Thyroid gland (tissue), 4 donors: ENCODE results near the gene CIRBP. TPM values are rescaled to one million over a fixed set of nuclear protein-coding genes. Genes with fewer than 3 reads are reported as not detected.

ENCODE experiments used
- DNase-seq, 2 donors: peaks; one replicate each; pipeline ENCODE4 v3.0.0-alpha.2; 2019
- H3K27ac ChIP-seq, 3 donors: fragments of 200-600 bp; sonication (generic); 1 replicate in 2 of 3; 2 replicates in 1 of 3; pipeline ENCODE4 v1.5.1; 2016 to 2019; ENCODE audit warnings: mild to moderate bottlenecking in 1 of 3, moderate library complexity in 1 of 3
- H3K27me3 ChIP-seq: fragments of 200-600 bp; sonication (generic); one replicate; pipeline ENCODE4 v1.5.1; 2019
- H3K36me3 ChIP-seq, 2 donors: fragments of 200-600 bp; sonication (generic); one replicate each; pipeline ENCODE4 v1.5.1; 2016 to 2019
- H3K4me1 ChIP-seq, 2 donors: fragments of 200-600 bp; sonication (generic); one replicate each; pipeline ENCODE4 v1.5.1; 2017 to 2019
- H3K4me3 ChIP-seq, 3 donors: fragments of 200-600 bp; sonication (generic); replicated peaks in 1 of 3; 1 replicate in 2 of 3; 2 replicates in 1 of 3; pipeline ENCODE4 v1.5.1; 2016; ENCODE audit warnings: mild to moderate bottlenecking in 1 of 3
- H3K9me3 ChIP-seq: fragments of 200-600 bp; sonication (generic); one replicate; pipeline ENCODE4 v1.5.1; 2017
- POLR2A ChIP-seq, 2 donors: fragments of 450-650 bp; IDR thresholded peaks; one replicate each; pipeline ENCODE4 v1.6.1; 2017; ENCODE audit warnings: antibody characterized with exemption in 2 of 2, mild to moderate bottlenecking in 2 of 2, moderate library complexity in 1 of 2
- WGBS, 2 donors: methylation state at CpG; one replicate each; pipeline ENCODE4 v1.1.5; 2017; 5-methylcytosine and 5-hydroxymethylcytosine counted together
- intact Hi-C: fragments of 100-400 bp; cut with DNase I; formaldehyde crosslinking; loops from one replicate; pipeline ENCODE4 v1.15.1; 2023
- total RNA-seq, 4 donors: library from RNA; depleted of rRNA; stranded (reverse); fragments of >200 nt; gene quantifications; one replicate each; pipeline ENCODE4 v1.2.3, GENCODE V29; 2016
- TF ChIP-seq, protein P1 (sequence below), 6 experiments: fragments of 200-600 bp in 3 of 6; fragments of 450-650 bp in 3 of 6; sonication (generic) in 3 of 6; IDR thresholded peaks; one replicate each; pipeline ENCODE4 v1.5.1; 2016 to 2019; ENCODE audit warnings: antibody characterized with exemption in 6 of 6, mild to moderate bottlenecking in 2 of 6, inconsistent platforms in 1 of 6, moderate library complexity in 1 of 6

The CIRBP gene
- total RNA-seq, 4 donors from 2014 or later, result 679 to 1,194 (median 893) TPM

DNA sequence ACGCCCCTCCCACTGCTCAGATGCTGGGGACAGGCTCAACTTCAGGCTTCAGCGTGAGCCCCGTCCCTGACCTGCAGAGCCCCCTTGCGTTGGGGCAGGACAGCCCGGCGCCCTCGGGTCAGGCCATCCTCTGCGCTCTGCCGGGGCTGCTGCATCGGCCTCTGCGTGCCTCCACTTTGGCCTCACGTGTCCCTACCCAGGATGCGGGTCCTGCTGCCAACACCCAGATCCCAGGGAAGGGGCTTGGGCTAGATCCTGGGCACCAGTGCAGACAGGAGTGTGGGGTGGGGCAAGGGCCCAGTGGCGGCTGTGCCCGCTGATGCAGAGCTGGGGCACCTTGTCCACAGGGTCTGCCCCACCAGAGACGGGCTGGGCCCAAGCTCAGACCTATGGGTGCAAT is 44.3 kb upstream of the CIRBP start:
- Histone ChIP-seq H3K9me3 (no peaks in the 10 kb centered on the region), H3K36me3 (peaks cover 57 to 68% of the 10 kb centered on the region in 2 donors), H3K4me1 (peaks cover 0 to 10% of the 10 kb centered on the region in 2 donors), H3K27me3 (no peaks in the 10 kb centered on the region), H3K27ac (no peak overlapping the region), H3K4me3 (no peak overlapping the region)
- TF ChIP-seq, protein P1, sequence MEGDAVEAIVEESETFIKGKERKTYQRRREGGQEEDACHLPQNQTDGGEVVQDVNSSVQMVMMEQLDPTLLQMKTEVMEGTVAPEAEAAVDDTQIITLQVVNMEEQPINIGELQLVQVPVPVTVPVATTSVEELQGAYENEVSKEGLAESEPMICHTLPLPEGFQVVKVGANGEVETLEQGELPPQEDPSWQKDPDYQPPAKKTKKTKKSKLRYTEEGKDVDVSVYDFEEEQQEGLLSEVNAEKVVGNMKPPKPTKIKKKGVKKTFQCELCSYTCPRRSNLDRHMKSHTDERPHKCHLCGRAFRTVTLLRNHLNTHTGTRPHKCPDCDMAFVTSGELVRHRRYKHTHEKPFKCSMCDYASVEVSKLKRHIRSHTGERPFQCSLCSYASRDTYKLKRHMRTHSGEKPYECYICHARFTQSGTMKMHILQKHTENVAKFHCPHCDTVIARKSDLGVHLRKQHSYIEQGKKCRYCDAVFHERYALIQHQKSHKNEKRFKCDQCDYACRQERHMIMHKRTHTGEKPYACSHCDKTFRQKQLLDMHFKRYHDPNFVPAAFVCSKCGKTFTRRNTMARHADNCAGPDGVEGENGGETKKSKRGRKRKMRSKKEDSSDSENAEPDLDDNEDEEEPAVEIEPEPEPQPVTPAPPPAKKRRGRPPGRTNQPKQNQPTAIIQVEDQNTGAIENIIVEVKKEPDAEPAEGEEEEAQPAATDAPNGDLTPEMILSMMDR (IDR thresholded peaks at IDR 0.05), result no peak
- no peak for TF ChIP-seq POLR2A (IDR thresholded peaks at IDR 0.05)
- WGBS, 2 donors, result 85 to 93% methylated on average over 10 to 13 of the region's 16 CpGs
- no peak for DNase-seq
- intact Hi-C loops, result no loop called here

DNA sequence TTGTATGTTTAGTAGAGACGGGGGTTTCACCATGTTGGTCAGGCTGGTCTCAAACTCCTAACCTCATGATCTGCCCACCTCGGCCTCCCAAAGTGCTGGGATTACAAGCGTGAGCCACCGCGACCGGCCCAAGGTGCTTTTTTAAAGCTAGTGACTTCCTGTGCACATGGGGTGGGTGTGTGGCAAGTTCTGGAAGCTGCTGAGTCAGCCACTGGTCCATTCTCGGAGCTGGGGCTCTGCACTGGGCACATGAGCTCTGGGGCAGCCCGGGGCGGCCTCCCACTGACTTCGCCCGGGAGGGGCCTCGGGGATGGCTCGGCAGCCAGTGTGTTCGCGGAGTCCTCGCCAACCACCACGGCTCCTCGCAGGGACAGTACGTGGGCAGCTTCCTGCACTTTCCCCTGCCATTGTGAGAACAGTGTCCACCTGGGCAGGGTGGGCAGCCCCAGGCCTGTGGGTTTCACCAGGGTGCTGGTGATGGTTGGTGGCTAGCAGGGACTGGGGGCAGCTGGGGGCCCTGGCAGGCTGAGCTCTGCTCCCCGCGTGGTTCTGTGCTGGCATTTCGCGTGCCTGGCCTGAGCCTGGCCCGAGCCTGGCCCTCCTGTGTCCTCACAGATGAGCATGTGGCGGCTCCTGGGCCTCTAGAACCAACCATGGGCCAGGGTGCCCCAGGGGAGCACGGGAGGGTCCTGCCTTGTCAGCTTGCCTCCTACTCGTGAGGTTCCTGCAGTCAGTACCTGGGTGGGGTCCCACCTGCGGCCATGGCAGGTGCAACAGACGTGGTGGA is 43.5 kb upstream of the CIRBP start:
- H3K36me3 ChIP-seq, result peaks cover 52 to 63% of the 10 kb centered on the region in 2 donors
- WGBS, 2 donors, result 88 to 89% methylated on average over 17 to 18 of the region's 29 CpGs
- intact Hi-C loops, result no loop called here
- DNase-seq, result no peak
- no peaks in the 10 kb centered on the region for H3K27me3 ChIP-seq
- H3K4me1 ChIP-seq, result peaks cover 0 to 10% of the 10 kb centered on the region in 2 donors
- no peak overlapping the region for H3K4me3 ChIP-seq
- no peak for TF ChIP-seq POLR2A (IDR thresholded peaks at IDR 0.05)
- TF ChIP-seq, protein P1 (IDR thresholded peaks at IDR 0.05), result no peak
- no peaks in the 10 kb centered on the region for H3K9me3 ChIP-seq
- H3K27ac ChIP-seq, result no peak overlapping the region

DNA sequence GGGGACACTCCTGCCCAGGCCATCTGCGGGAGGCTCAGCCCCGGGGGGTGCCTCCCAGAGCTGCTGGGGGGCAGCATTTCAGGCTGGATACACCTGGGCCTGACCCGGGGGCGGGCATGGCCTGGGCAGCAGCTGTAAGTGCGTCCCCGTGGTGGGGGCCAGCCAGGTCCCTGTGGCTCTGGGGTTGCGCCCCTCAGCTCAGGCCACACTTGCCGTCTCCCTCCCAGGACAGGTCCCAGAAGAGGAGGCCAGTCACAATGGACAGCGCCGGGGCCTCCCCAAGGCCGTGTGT is 43.0 kb upstream of the CIRBP start:
- H3K9me3 ChIP-seq, result no peaks in the 10 kb centered on the region
- no peak overlapping the region for H3K4me3 ChIP-seq
- WGBS, 2 donors, result 100% methylated on average over 1 of the region's 11 CpGs; no CpG with 5 or more reads in 1 of the 2 donors
- peaks cover 47 to 58% of the 10 kb centered on the region in 2 donors for H3K36me3 ChIP-seq
- TF ChIP-seq POLR2A (IDR thresholded peaks at IDR 0.05), result no peak
- TF ChIP-seq, protein P1 (IDR thresholded peaks at IDR 0.05), result no peak
- peaks cover 0 to 9% of the 10 kb centered on the region in 2 donors for H3K4me1 ChIP-seq
- intact Hi-C loops, result no loop called here
- no peaks in the 10 kb centered on the region for H3K27me3 ChIP-seq
- H3K27ac ChIP-seq, result no peak overlapping the region
- no peak for DNase-seq

DNA sequence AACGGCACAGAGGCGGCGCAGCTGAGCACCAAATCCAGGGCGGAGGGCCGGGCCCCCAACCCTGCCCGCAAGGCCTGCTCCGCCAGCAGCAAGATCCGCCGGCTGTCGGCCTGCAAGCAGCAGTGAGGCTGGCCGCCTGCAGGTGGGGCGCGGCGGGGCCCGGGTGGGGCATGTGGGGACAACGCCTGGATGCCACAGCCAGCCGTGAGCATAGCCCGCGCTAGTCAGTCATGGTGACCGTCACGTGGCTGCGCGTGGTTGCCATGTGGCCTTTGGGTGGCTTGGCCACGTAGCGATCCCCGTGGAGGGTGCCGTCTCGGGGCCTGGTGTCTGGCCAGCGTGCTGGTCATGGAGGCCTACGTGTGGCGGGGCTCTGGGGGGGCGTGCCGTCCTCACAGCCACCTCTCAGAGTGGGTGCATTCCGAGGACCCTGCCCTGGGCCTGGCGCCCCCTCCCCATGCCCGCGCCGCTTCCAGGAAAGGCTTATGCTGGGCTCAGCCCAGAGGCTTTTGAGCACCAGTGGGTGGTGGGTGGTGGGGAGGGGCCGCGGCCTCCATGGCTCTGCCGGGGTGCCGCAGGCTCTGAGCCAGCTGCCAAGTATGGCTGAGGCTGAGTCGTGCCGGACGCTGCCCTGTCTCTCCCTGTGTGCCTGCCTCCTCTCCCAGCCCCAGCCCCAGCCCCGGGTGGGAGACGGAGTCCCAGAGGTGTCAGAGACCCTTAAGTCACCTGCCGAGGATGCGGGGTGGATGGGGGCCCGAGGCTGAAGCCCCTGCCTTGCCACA is 42.4 kb upstream of the CIRBP start:
- Histone ChIP-seq H3K4me1 (peaks cover 0 to 6% of the 10 kb centered on the region in 2 donors), H3K27ac (no peak overlapping the region), H3K36me3 (peaks cover 43 to 52% of the 10 kb centered on the region in 2 donors), H3K27me3 (no peaks in the 10 kb centered on the region), H3K4me3 (no peak overlapping the region), H3K9me3 (no peaks in the 10 kb centered on the region)
- intact Hi-C loops, result no loop called here
- no peak for TF ChIP-seq POLR2A (IDR thresholded peaks at IDR 0.05)
- TF ChIP-seq, protein P1 (IDR thresholded peaks at IDR 0.05), result no peak
- no peak for DNase-seq
- 92 to 94% methylated on average over 10 of the region's 50 CpGs for WGBS, 2 donors
